GM18907 (cell line): ENCODE data around the gene AMZ2.
"Not testable (repeated sequence)": the region's sequence is repeated elsewhere in the genome, so short reads cannot be mapped to it uniquely, and the experiment has no call there.

Experiments
- ATAC-seq: cut with Tn5 transposase; IDR thresholded peaks from one replicate; pipeline ENCODE4 v1.9.1; 2021; ENCODE audit warnings: mild to moderate bottlenecking, moderate library complexity; ENCODE audit not compliant: unreplicated experiment

AMZ2 gene

DNA sequence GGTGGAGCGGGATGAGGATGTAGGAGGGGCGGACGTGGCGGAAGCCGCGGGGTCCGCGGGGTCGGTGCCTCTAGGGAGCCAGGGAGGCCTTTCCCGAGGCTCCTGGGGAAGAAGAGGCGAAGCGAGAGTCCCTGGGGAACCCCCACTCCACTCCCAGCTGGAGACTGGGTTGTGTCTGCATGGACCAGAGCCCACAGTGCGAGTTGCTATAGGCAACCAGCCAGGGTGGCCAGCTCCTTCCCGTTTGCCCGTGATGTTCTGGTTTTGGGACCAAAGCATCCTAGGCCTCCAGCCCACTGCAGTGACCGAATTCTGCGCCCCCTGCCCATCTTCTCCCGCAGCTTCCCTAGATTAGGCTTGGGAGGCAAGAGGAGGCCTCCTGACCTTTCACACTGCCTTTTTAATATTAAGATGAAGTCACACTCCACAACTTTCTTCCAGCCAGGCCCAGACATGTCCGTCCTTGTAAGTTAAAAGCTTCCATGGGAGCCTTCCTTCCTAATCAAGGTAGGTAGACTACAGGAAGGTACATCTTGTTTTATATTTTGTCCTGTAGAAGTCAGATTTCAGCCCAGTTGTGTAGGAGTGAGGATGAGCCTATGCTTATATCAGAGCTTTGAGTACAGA lies 469 bp downstream of the AMZ2 start:
- ATAC-seq: peak; percentile 36

GRCh38 chr17:68248891-68249290 lies 1.0 kb downstream of the AMZ2 start:
- ATAC-seq: no peak

DNA sequence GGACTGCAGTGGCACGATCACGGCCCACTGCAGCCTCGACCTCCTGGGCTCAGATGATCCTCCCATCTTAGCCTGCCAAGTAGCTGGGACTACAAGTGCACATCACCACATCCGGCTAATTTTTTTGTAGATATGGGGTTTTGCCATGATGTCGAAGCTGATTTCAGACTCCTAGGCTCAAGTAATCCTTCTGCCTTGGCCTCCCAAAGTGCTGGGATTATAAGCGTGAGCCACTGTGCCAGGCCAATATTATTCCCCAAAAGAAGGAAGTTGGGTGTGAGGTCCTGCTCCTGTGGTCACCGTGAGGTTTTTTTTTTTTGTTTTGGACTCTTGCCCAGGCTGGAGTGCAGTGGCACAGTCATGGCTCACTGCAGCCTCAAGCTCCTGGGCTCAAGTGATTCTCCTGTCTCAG lies 1.5 kb downstream of the AMZ2 start:
- ATAC-seq: no peak

- ATAC-seq: not testable (repeated sequence)
Observed at GRCh38 chr17:68253426-68253825, 5.6 kb downstream of the AMZ2 start.

DNA sequence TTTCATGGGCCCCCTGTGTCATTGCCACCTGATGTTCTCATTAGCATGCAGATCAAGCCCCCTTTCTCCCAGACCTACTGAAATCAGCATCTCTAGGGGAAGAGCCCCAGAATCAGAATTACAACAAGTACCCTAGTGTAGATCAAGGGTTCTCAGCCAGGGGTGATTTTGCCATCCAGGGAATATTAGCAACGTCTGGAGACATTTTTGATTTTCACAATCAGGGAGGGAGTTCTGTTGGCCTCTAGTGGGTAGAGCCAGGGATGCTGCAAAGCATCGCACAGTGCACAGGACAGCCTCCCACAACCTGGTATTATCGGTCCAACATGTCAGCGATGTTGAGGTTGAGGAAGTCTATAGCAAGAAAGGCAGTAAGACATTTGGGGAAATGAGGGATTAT lies 7.3 kb downstream of the AMZ2 start:
- no peak for ATAC-seq

DNA sequence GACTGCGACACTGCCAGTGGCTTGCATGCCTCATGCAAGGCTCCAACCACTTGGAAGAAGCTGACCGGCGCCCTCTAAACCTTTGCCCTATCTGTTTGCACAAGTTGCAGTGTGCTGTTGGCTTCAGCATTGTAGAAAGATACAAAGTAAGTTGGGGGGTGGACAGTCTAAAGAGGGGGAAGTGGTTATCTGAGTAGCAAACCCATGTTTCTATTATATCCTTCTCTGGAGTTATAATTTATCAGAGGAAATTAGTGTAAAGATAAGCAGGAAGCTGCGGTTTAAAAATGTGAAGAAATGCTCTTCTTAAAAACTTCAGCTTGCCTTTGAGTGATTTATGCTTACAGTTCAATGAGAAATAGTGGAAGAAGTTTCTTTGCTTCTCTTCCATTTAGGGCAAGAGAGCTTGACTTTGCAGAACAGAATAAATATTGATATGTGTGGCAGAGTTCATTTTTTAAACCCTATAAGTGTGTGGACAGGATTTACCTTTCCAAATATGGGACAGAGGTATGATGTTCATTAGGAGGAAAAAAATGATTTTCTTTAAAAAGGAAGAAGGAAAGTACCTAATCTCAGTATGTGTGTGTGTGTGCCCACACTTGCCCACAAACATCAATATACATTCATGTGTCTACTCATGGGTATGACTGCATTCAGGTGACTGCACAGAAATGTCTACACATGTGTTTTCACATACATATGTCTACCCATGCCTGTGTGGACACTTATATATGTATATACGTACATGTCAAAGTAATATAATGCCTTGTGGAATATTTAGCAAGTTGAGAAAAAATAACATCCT lies 8.1 kb downstream of the AMZ2 start:
- ATAC-seq: no peak

GRCh38 chr17:68256701-68257100 lies 8.9 kb downstream of the AMZ2 start:
- not testable (repeated sequence) for ATAC-seq

GRCh38 chr17:68257934-68258333 lies 10.1 kb downstream of the AMZ2 start:
- ATAC-seq: no peak

GRCh38 chr17:68258890-68259647 lies 11.2 kb downstream of the AMZ2 start:
- ATAC-seq: peak; percentile 89

GRCh38 chr17:68259648-68259951 lies 11.8 kb downstream of the AMZ2 start:
- not testable (repeated sequence) for ATAC-seq

DNA sequence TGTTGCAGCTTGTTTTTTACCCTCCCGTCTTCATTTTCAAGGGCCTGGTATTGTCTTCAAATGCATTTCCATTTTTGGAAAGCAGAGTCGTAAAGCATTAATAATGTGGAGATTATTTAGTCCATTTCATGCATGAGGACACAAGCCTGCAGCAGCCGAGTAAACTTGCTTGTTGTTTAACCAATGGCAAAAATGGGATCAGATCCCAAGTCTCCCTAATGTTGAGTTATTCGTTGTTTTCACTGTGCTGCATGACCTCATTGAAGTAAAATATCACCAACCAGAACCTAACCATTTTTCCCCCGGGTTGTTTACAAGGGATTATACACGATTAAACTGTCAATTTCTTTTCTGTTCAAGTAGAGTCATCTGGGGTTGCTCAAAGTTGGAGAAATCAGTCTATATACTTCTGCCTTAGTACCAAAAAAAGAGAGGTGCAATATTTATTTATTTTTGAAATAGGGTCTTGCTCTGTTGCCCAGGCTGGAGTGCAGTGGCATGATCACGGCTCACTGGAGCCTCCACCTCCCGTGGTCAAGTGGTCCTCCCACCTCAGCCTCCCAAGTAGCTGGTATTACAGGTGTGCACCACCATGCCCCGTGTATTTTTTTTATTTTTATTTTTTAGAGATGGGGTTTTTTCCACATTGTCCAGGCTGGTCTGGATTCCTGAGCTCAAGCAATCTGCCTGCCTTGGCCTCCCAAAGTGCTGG lies 12.4 kb downstream of the AMZ2 start:
- ATAC-seq: no peak

- not testable (repeated sequence) for ATAC-seq
Observed at GRCh38 chr17:68262467-68262866, 14.6 kb downstream of the AMZ2 start.

DNA sequence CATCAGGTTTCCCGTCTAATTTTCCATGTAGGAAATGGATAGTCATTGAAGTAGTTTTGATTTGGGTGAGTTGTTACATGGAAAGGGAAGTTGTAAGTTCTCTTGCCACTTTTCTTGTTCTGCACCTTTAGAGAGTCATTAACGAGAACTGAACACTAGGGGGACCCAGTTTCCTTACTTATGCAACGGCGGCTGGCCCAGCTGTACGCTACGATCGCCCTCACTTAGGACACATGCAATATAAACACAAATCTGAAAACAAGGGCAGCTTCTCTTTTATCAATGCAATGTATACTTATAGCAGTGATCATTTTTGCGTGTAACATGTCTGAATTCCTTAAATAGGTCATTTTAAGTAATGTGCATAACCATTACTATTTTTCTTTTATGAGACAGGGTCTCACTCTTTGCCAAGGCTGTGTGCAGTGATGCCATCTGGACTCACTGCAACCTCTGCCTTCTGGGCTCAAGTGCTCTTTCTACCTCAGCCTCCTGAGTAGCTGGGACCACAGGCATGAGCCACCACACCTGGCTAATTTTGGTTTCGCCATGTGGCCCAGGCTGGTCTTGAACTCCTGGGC lies 15.3 kb downstream of the AMZ2 start:
- peak; percentile 54 for ATAC-seq

GRCh38 chr17:68265833-68266232 lies 18.0 kb downstream of the AMZ2 start:
- not testable (repeated sequence) for ATAC-seq

GRCh38 chr17:68273722-68274121 lies 25.9 kb downstream of the AMZ2 start:
- ATAC-seq: no peak

DNA sequence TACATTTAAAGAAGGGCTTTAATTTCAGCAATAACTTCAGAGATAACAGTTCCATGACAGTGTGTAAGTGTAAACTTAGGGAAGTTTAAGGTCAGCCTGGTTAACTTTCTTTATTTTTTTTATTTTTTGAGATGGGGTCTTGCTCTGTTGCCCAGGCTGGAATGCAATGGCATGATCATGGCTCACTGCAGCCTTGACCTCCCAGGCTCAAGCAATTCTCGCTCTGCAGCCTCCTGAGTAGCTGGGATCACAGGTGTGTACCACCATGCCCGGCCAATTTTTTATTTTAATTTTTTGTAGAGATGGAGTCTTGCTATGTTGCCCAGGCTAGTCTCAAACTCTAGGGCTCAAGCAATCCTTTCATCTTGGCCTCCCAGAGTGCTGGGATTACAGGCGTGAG lies 28.5 kb downstream of the AMZ2 start:
- ATAC-seq: not testable (repeated sequence)

- no peak for ATAC-seq
Observed at GRCh38 chr17:68277807-68278206, 30.0 kb downstream of the AMZ2 start.

DNA sequence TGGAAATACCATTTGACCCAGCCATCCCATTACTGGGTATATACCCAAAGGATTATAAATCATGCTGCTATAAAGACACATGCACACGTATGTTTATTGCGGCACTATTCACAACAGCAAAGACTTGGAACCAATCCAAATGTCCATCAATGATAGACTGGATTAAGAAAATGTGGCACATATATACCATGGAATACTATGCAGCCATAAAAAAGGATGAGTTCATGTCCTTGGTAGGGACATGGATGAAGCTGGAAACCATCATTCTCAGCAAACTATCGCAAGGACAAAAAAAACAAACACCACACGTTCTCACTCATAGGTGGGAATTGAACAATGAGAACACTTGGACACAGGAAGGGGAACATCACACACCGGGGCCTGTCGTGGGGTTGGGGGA lies 34.1 kb downstream of the AMZ2 start:
- not testable (repeated sequence) for ATAC-seq

DNA sequence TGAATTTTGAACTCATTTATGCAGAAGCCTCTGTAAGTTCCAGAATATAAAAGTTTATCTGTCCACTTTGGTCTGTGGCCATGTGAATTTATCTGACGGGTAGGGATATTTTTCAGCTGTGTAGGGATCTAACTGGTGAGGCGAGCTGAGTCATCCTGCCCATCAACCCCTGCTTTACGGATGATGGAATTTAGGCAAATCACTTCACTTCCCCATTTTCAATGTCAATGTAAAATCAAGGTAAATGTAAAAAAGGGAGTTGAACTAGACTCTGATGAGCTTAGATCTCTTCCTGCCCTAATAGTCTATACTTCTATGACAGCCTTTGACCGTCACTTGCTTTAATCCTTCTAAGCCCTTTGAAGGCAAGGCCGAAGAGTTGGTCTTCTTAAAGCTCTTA lies 40.5 kb downstream of the AMZ2 start:
- peak; percentile 14 for ATAC-seq

GRCh38 chr17:68288804-68289203 lies 41.0 kb downstream of the AMZ2 start:
- ATAC-seq: no peak

- ATAC-seq: no peak
Observed at GRCh38 chr17:68289473-68289872, 41.6 kb downstream of the AMZ2 start.
